GM21360 (cell line): ENCODE results near the gene ARPC1A.
"Not testable (repeated sequence)": the region's sequence is repeated elsewhere in the genome, so short reads cannot be mapped to it uniquely, and the experiment has no call there.

Source experiments
- ATAC-seq: cut with Tn5 transposase; IDR thresholded peaks from one replicate; pipeline ENCODE4 v1.9.1; 2021; ENCODE audit warnings: mild to moderate bottlenecking, moderate library complexity; ENCODE audit not compliant: unreplicated experiment

ARPC1A gene

DNA sequence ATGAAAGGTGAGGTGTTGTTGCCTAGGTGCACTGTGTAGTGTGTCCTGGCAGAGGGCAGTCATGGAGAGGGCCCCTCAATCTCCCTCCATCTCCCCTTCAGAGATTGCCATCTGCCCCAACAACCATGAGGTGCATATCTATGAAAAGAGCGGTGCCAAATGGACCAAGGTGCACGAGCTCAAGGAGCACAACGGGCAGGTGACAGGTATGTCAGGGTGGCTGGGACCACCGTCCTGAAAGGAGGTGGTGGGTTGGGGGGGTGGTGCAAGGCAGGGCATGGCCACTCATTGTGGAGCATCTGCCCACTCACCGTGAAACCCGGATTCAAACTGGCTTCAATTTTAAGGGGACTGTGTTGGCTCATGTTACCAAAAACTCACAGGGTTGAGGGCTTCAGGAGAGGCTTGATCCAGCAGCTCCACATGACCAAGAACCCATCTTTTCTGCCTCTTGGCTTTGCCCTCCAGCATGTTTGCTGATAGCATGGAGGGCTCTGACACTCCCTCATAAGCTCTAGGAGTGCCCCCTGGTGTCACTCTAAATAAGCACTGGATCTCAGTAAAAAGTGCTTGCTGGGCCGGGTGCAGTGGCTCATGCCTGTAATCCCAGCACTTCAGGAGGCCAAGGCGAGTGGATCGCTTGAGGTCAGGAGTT, 61.0 kb downstream of the ARPC1A start:
- ATAC-seq: no peak

DNA sequence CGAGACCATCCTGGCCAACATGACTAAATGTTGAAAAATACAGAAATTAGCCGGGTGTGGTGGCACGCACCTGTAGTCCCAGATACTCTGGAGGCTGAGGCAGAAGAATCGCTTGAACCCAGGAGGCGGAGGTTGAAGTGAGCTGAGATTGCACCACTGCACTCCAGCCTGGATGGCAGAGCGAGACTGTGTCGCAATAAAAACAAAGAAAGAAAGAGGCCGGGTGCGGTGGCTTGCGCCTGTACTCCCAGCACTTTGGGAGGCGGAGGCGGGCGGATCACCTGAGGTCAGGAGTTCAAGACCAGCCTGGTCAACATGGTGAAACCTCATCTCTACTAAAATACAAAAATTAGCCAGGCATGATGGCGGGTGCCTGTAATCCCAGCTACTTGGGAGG, 61.5 kb downstream of the ARPC1A start:
- ATAC-seq: not testable (repeated sequence)

DNA sequence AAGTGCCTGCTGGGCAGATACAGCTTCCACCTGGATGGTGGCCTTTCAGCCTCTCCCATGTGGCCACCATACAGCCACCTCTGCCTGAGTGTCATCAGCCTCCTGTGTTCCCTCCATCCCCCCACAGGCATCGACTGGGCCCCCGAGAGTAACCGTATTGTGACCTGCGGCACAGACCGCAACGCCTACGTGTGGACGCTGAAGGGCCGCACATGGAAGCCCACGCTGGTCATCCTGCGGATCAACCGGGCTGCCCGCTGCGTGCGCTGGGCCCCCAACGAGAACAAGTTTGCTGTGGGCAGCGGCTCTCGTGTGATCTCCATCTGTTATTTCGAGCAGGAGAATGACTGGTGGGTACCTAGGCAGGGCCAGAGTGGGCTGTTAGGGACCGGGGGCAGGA, 62.2 kb downstream of the ARPC1A start:
- no peak for ATAC-seq

DNA sequence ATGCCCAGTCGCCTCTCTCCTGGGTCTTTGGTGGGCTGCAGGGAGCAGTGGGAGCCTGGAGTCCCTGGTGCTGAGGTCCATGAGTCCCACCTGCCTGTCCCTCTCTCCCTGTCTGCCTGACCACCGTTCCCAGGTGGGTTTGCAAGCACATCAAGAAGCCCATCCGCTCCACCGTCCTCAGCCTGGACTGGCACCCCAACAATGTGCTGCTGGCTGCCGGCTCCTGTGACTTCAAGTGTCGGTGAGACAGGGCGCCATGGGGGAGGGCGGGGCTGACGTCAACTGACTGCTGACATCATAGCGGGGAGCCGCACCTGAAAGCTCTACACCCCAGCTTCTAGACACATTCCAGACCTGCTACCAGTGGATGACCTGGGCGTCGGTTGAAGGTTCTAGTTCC, 64.1 kb downstream of the ARPC1A start:
- no peak for ATAC-seq

- no peak for ATAC-seq
These were observed 65.4 kb downstream of the ARPC1A start for GRCh38 chr7:99390941-99391602.

- no peak for ATAC-seq
These were observed 66.3 kb downstream of the ARPC1A start for GRCh38 chr7:99392046-99392445.

- peak; percentile 66 for ATAC-seq
These were observed 67.1 kb downstream of the ARPC1A start for GRCh38 chr7:99392659-99393354.

GRCh38 chr7:99393355-99394187, 67.9 kb downstream of the ARPC1A start:
- no peak for ATAC-seq

DNA sequence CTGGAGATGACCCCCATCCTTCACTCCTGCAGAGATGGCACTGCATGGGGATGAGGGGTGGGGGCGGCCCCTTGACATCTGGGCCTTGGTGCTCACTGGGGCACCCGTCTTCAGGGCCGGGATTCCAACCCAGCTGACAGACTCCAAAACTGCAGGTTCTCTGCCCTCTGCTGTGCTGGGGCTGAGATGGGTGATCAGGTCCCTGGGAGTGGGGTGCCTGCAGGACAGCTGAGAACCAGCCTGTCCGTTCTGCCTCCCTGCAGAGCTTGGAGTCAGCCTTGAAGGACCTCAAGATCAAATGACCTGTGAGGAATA, 68.4 kb downstream of the ARPC1A start:
- no peak for ATAC-seq

- ATAC-seq: no peak
These were observed 70.1 kb downstream of the ARPC1A start for GRCh38 chr7:99395616-99396327.

DNA sequence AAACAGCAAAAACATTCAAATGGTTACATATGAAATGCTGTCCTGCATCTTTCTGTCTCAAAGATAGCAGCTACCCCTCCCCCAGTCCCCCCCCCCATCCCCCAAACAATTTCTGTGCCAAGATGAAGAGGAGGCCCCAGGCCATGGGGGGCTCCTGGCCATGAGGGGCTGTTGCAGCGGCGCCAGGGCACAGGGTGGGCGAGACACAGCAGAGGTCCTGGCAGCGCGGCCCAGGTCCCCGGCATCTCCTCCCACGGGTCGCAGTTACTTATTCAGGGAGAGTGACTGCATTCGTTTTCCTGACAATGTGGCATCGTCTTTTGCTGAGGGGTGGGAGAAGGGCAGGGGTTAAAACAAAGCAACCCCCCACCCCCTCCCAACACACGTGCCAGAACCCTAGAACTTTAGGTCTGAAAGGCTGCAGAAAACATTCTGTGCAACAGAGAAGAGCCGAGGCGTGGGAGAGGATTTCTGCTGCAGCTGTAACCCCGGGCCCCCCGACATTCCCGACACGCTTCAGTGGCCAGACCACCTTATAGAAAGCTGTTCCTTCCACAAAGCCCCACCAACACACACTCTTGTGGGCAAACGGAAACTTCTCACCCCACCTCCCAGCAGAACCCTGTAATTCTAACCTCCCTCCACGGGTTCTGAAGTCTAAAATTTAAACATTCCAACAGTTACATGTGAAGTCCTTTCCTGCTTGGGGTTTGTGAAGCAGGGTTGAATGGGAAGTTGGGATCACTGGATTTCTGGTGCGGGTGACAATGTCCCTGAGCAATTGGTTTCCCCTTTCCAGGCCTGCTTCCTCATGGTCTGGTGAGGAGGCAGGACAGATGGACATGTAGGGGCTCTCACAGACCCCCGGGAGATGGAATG, 71.0 kb downstream of the ARPC1A start:
- no peak for ATAC-seq

GRCh38 chr7:99397297-99397983, 71.7 kb downstream of the ARPC1A start:
- ATAC-seq: no peak

DNA sequence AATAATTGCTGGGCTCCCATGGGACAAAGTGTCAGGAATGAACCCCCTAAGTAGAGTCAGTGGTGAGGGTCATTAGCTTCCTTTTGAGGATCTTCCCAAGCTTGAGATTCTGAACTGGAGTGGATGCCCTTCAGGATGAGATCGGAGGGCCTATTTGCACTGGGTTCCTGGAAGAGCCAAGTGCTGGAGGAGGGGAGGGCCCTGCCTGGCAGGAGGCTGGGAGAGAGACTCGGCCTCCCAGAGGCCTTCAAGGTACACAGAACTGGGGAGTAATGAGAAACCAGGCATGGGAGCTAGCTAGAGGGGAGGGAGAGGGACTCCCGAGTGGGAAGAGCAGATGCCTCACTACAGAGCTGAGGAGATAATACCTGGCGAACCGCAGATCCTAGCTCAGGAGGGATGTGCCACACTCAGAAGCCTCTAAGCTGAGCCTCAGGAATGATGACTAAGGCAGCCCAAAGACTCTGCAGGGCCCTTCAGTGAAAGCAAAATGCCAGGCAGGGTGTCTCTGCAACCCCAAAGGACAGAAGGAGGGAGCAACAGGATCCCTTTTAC, 73.3 kb downstream of the ARPC1A start:
- ATAC-seq: no peak

DNA sequence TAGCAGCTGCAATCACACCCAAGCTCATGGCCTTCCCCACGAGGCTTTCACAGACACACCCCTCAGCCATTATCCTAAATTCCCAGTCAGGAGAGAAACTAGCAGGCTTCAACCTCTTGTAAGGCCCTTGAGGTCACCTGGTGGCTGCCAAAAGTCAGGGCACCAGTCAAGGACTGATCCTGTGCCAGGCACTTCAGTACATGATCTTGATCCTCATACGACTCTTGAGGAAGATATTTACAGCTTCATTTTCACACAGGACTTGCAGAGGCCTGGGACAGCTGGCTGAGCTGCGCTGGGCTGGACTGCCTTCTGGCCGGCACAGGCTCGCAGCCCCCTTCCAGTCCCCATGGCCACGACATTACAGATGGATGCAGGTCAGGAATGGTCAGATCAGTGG, 73.9 kb downstream of the ARPC1A start:
- no peak for ATAC-seq

DNA sequence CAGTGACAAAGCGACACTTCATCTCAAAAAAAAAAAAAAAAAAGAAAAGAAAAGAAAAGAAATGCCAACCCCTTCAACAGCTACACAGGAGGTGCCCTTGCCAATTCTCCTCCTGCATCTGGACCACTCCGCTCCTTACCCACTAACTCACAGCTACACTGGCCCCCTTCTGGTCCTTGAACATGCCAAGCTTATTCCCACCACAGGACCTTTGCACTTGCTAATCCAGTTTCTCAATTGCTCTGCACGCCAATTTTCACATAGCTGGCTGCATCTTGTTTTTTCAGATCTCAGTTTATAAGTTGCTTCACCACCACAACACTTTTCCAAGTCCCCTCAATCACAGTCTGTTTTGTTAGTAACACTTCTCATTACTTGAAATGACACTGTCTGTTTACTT, 77.2 kb downstream of the ARPC1A start:
- no peak for ATAC-seq

DNA sequence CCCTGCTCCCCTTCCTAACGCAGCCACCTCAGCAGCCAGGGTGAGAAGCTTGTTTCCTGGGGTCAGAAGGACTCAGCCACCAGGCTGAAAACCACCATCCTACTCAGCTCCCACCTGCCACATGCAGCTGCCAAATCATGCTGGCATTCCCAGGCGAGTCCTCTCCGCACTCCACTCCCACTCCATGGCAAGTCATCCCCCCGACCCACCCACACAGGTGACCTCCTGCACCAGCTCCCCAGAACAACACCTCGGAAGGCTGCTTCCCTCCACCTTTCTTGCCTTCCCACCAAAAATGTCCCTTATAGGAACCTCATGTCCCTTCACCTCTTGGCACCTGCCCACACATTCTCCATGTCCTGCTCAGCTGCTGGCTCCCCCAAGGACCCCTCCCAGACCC, 78.1 kb downstream of the ARPC1A start:
- ATAC-seq: no peak

DNA sequence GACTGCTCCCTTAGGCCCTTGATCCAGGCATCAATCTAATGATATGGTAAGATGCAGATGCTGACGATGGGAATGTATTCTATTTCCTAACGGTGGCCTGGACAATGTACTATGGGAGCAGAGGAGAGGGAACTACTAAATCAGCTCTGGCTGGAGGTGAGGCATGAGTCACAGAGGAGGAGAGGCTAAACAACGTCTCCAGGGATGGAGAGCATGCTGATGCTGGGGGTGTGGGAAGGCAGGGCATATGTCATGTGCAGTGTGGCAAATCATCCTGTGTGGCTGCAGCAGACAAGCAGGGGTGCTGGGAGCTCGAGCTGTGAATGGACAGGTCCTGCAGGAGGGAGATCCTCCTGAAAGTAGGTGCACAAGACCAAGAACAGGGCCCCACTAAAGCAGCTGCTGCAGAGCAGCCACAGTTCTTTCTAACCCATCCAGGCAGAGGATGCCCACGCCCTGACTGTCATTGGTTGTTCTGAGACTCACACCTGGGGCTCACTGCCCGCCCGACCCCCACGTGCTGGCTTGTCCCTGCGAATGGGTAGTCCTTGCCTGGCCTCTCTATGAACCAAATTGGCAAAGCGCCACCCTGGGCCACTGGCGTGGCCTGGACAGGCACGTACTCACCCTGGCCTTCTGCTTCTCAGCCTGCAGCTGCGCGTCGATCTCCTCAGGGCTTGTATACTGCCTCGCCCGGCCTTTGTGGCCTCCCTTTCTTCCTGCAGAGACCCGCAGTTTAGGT, 78.7 kb downstream of the ARPC1A start:
- no peak for ATAC-seq

- ATAC-seq: no peak
These were observed 79.3 kb downstream of the ARPC1A start for GRCh38 chr7:99404977-99405320.
